ENCODE data around the gene CST1.

DNA sequence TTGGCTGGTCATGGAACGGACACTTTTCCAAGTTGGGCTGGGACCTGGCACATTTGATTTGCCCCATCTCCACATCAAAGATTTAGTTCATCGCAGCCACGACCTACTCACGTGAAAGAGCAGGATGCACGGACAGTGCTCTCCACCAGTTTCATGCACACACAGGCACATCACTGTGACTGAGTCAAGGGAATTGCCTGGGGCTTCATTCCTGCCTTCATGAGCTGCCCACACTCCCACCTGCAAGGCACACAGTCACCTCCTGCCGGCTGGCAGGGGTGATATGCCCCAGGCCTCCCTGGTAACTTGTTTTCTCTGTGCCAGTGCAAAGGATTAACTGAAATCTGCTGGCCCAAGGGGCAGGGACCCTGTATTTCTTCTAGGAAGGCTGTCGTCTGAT is 23.3 kb upstream of the CST1 start:
- TF ChIP-seq POLR2AphosphoS5 (IDR thresholded peaks at IDR 0.05; ENCODE audit: low read depth, low read length) = no peak
- no peak for TF ChIP-seq POLR2A (IDR thresholded peaks at IDR 0.05; ENCODE audit: low read depth, low read length)
